Dedifferentiated amniotic fluid mesenchymal stem cell (primary cell): ENCODE measurements around the gene KCNMB1.

Experiments
- DNase-seq: peaks from one replicate; pipeline ENCODE4 v3.0.0-alpha.2; 2016; ENCODE audit errors: extremely low spot score

The KCNMB1 gene

DNA sequence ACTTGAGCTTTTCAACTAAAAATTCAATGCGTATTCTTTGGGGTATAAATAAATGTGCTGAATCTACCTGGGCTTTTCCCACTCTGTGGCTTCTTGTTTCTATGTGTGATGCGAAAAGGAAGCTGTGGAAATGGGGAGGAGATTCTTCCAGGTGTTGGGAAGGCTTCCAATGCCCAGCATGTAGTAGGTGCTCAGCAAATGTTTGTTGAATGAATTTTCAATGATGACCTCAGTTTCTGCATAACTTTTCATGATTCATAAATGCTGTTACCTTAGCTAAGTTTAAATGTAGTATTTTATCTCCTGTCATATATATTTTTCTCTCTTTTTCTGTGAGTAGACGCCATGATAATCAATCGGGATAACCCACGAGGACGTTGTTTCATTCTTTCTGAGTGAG, 25.6 kb upstream of the KCNMB1 start:
- DNase-seq, result no peak

DNA sequence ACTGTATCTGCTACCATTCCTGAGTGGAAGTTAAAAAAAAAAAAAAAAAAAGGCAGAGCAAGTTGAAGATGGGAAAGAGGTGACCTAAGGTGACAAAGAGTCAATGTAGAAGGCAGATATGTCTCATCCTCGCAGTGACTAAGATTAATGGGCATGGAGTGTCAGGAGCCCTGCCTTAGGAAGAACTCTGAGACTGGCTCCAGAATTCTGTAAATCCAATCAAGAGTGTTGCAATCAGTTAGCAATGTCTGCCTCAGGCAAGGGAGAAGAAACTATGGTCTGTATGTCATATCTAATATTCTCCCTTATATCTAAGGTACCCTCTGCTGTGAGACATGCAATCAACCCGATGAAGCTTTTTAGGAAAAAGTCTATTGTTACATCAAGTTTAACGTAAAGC, 24.7 kb upstream of the KCNMB1 start:
- DNase-seq, result no peak

DNA sequence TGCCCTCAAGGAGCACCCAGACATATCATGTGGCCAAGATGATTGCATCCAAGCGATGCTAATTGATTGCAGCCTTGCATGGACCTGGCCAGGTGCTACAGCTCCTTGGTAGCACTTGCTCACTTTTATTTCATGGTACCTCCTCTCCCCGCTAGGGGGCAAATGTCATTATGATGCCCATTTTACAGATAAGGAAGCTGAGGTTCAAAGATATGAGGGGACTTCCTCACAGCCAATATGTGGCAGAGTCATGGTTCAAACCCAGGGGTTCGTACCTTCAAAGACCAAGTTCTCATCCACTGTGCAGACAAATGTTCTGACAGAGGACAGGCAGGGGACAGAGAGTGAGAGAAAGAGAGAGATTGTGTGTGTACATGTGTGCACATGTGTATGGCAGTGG, 21.9 kb upstream of the KCNMB1 start:
- DNase-seq, result no peak

DNA sequence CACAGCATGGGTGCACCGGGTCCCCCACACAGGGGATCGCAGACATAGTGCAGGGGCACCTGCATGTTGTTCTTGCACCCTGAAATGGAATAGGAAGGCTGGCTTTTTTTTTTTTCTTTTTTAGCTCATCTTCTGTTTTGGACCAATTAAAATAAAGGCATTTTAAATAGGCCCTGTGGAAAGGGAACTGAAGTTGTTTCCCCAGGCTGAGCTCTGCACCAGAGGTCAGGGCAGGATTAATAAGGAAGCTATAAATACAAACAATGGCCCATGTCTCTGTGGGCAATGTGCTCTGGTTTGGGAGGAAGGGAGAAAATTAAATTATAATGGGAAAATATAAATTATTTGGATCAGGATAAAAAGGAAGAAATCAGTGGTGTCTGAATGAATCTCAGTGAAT, 21.2 kb upstream of the KCNMB1 start:
- DNase-seq, result no peak

DNA sequence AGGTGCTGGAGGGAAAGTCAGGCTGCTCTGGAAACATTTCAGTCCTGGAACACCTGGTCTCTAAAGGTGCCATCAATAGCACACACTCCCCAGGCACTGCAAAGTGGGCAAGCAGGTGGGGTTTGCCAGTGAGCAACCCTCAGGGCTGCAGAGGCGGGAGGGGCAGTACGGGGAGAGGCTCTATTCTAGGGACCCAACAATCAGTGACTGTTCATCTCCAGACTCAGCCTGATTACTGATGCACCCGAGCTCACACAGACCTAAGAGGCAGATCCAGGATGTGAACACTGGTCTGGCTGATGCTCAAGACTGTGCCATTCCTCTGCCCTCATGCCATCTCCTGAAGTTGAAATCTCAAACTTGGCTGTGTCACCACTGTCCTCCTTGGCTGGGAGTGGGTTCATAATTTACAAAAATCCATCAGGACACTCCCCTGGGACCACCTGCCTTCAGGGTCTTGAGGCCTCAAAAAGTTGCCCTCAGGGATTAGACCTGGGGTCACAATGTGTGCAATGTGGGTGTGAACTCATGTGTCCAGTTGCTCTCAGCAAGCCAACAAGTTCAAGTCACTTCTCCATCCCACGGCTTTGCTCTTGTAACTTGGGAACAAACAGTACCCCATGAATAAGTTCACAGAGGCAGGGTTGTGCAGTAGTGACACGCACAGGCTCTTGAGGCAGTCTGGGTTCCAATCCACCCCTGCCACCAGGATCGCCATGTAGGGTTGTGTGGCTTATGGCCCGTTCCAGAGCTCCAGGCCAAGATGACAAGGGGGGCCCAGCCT, 19.9 kb upstream of the KCNMB1 start:
- DNase-seq, result no peak

DNA sequence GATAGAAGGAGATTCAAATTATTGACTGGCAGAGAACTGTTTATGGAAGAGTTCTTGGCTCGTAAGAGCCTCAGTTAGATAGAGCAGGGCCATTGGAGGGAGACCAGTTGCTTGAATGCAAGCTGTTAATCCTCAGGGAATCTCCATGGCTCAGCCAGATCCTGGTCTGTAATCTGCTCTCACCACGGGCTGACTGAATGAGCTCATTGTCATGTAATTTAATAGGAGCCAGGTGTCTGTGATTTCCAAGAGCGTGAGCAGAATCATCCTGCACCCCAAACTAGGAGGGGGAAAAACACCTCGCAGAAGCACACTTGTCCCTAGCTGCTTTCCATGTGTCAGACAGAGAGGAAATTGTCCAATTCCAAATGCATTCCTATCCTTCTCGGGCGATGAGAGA, 19.1 kb upstream of the KCNMB1 start:
- no peak for DNase-seq

DNA sequence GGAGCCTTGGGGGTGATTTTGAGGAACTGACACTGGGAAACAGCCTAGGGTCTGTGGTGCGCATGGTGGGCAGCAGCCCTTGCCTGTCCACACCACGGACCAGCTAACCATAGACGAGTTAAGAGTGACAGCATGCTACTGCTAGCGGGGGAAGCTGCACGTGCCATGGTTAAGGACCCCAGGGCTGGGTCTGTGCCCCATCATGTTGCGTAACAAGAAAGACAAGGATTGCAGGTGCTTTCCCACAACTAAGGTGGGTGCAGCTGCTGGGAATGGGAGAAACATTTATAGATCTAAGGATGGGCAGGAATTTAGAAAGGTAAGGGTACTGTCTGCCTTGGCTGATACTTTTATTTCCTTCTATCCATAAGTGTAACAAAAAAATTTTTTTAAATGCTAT, 17.9 kb upstream of the KCNMB1 start:
- DNase-seq, result no peak

DNA sequence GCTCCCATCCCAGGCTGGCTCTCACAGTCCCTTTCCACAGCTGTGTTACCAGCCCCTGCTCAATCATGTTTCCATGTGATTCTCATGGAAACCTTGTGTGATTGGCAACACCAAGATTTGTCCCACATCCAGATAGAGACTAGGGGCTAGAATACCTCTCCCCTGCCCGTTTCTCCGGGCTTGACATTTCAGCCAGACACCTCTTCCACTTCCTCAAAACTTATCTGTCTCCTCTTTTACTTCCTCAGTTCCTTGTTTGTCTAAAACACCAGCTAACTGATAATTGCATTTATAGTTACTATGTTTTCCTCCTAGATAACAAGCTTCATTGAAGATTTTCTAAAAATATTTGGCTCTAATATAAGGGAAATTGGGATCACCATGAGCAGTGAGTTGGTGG, 16.6 kb upstream of the KCNMB1 start:
- DNase-seq, result no peak

DNA sequence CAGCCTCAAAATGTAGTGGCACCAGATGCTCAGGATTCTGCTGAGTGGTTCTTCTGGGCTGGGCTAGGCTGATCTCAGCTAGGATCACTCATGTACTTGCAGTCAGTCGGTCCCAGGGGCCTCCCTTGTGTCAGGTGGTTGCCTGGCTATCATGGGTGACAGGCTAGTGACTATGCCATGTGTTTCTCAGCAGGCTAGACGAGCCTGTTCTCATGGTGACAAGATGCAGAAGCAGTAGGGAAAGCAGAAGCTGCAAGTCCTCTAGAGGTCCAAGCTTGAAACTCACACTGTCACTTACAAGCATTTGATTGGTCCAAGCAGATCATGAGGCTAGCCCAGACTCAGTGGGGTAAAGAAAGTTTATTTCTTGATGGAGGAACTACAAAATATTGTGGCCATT, 15.2 kb upstream of the KCNMB1 start:
- DNase-seq, result no peak

DNA sequence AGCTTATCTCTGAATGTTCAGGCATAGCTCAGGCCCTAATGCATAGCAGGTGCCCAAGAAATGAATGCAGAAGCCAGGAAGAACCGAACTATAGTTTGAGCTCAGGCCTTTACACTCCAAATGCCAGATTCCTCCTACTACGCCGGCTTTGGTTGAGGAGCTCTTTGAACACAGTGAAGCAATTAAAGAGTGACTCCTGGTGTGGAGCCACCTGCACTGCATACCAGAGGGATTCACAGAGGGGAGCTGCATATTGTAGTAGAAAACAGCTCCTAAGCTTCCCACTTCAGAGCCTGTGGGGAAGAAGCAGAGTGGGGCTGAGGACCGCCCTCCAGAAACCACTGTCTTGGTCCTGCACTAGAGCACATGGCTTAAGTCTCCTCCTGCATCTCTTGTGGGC, 14.5 kb upstream of the KCNMB1 start:
- no peak for DNase-seq

DNA sequence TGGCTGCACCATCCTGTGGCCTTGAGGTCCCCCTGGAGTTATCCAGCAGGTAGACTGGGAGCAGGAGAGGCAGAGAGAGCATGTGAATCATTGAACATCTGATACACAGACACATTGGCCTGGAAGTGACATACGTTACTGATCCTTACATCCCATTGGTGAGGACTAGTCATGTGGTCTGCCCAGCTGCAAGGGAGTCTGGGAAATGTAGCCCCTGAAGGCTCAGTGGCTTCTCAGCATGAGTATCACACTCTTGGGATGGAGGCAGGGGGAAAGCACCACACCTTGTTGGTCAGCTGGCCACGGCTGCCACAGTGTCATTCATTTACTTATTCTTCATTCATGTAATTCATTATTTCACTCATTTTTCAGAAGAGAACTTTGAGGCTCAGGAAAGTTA, 13.3 kb upstream of the KCNMB1 start:
- DNase-seq, result no peak

DNA sequence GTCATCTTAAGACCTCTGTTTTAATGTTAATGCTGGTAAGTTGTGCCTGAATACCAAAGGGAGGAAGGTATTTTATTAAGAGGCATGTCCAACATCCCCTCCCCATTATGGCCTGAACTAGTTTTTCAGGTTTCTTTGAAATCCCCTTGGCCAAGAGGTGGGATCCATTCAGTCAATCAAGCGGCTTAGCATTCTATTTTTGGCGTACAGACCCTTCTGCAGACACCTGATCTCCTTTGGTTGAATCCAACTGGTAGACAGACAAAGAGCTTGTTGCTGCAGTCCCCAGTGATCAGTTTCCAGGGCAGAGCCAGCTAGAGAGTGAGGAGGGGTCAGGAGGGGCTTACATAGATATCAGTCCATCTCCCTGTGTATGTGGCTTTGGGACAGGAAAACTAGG, 7.9 kb upstream of the KCNMB1 start:
- DNase-seq, result no peak

DNA sequence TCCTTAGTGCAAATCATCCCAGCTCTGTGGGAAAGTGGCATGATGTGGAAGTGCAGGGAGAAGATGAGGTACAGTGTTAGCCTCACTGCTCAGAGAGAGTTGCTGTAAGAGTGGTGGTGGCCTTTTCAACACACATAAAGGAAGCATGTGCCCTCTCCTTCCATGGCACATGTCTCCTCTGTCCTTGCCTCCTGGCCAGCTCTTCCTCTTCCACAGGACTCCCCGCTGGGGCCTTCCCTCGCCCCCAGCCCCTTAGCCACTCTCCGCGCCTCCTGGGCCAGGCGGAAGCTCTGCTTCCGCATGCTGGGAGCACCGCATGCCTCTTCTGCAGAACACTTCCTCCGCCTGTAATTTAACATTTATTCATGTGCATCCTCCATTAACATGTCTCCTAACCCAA, 4.8 kb upstream of the KCNMB1 start:
- no peak for DNase-seq

DNA sequence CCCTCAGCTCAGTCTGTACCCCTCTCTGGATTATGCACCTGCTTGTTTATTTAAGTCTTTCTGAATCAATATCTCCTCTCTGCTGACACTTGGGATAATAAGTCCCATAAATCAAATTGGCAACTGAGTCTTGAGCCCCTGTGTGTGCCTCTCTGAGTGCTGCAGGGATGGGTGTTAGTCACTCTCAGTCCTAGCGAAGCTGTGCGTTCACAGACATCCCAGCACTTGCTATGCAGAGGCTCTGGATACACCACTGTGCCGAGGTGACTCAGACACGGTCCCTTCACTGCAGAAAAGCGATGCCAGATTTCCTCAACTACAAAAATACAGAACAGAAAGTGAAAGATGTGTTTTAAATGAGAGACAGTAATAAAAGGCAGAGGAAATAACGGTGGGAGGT, 4.1 kb upstream of the KCNMB1 start:
- no peak for DNase-seq

DNA sequence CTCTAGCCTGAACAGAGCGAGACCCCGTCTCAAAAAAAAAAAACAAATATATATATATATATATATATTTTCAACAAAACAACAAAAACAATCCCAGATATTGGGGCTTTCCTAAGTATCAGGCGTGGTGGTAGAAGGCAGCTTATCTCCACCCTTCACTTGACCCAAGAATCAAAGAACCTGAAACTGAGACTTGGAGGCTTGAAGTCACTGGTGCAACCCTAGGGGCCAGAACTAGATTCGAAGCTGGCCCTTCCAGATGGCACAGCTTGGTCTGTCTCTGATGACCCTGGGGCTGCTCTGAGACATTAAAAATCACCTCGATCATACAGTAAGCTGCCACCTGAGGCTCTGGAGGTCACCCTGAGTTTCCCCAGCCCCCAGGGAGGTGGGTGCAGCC, 1.3 kb upstream of the KCNMB1 start:
- DNase-seq, result no peak

DNA sequence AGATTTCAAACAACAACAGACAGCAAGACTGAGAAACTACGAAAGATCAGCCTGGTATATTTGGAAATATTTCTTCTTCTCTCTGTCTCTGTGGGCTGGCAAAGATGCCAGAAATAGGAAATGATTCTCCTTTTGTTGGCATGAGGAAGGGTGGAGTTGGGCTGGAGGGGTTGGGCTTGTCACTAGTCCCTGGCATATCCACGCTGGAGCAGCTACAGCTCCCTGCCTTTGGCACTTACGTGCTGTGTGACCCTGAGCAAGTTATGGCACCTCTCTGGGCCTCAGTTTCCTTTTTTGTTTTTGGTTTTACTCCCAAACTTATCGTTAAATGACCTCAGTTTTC, 354 bp upstream of the KCNMB1 start:
- DNase-seq, result no peak

DNA sequence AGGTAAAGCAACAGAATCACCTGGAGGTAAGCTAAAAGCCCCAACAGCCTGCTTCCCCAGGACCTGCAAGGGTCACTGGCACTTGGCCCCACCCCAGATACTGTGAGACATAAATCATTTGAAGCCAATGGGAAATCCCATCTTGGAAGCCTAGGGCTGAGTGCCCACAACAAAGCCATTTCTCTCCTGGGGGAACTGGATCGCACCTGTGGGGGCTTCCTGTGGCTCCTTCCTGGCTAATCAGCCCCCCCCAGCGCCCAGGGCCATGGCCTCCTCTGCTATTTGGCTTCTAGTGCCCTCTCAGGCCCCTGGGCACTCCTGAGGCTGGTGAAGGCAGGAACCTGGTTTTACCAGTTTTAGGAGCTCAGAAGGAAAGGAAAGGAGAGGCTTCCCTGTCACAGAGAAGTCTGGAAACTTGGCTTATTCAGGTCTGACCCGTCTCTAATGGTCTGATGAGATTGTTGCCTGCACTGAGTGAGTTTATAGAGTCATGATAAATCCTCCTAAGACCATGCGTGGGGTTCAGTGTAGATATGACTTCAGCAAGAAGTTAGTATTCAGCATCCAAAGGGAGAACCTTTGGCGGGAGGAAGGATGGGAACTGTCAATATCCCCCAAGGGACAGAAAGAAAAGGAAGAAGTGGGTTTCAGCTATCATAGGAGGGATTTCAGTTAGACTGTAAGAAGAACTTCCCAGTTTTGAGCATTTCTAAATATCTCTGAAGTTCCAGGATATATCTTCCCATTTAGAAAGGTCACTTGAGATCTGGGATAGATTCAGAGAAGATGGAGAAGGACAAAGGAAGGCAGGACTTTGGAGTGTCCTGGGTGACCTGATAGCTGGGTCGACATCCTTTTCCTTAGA, 1.2 kb downstream of the KCNMB1 start:
- no peak for DNase-seq

DNA sequence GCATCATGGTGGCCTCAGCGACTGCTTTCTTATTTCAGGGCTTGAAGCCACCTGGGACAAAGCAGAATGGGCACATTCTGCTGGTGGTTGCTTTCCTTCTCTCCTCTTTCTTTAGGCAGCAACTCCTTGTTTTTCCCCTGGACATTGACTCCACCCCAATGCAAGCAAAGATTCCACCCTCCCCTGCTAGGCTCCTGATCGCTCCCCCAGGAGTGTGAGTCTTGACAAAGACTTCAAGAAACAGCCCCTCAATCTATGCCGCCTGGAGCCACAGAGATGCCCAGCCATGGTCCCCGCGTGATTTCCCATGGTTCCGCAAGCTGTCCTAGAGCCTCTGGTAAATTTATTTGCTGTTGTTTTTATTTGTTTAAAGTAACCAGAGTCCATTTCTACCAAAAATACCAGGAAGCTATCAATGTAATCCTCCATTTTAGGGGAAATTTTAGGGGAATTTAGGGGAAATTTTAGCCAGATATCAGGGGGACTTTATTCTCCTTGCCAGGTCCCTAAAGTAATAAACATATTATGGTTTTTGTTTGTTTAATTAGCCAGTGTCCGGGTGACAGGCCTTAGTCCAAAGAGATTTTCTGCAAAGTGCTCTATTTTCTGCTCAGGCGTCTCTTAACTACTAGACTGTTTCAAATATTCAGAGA, 2.3 kb downstream of the KCNMB1 start:
- DNase-seq, result no peak

DNA sequence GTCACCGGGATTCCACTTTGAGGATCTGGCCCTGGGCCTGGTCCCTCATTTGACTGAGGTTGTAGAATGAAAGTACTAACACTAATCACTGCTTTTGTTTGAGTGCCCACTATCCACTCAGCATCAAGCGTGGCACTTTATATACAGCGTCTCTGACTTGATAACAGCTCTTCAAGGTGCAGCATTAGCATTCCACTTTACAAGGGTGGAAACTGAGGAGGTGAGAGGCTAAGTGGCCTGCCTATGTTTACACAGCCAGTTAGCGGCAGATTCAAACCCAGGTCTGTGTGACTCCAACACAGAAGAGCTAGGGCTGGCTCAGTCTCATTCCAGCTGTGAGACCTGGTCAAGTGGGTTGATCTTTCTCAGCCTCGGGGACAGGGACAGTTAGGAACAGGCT, 5.9 kb downstream of the KCNMB1 start:
- DNase-seq, result no peak

DNA sequence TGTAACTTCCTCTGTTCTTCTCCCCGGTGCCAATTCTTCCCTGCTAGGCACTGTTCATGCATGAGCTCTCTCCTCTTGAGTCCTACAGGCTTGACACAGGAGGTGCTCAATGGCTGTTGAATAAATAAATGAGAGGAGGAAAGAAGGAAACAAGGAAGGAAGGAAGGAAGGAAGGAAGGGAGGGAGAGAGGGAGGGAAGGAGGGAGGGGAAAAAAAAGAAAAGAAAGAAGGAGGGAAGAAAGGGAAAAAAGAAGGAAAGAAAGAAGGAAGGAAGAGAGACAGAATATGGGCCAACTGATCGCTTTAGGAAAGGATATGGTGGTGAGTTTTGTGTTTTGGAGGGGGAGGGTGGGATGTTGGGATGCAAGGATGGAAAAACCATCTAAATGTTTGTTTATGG, 6.4 kb downstream of the KCNMB1 start:
- DNase-seq, result no peak

DNA sequence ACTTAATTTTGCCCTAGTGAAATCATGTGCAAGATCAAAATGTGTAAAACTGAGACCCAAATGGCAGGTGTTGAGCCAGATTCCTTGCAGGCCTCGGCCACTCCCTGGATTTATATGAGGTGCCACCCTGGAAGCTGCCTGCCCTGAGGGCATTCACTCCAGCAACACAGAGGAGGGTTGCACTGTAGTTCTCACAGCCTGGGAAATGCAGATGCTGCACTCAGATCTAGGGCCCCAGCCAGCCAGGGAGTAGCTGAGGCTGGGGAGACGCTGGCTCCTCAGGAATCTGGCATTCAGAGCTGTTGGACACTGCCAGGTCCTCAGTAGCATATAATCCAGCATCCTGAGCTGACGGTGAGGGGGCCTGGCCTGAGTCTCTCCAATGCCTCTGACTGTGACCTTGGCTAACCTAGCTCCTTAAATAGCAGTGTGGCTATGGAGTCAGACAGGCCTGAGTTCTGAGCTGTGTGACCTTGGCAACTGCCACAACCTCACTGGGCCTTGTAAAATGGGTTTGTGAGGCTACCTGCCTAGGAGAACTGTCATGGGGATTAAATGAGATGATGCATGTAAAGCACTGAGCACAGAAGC, 8.7 kb downstream of the KCNMB1 start:
- no peak for DNase-seq

DNA sequence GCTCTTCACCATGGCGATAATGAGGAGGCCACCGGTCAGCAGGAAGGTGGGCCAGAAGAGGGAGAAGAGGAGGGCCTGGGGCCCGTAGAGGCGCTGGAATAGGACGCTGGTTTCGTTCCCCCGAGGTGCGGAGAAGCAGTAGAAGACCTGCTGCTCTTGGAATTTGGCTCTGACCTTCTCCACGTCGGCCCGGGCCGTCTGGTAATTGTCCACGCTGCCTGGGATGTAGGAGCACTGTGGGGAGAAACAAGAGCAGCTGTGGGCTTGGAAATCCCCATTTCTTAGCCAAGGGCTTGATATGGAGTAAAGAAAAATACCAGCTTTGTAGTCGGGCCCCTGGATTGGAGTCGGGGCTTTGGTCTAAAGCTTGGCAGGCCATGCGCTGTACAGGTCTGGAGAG, 10.4 kb downstream of the KCNMB1 start:
- no peak for DNase-seq

DNA sequence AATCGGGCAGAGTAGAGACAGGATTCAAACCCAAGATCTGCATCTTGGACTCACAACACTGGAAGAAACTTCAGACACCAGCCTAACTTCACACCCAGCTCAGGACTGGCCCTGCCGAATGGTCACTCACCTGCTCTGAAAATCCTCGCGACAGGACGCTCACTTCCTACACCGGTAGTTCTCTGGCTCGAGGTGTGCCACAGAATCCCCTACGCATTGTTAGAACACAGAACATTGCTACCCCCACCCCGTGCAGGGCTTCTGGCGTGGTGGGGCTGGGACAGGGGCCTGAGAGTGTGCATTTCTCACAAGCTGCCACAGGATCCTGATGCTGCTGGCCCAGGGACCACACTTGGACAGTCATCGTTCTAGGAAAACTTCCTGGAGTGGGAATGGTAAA, 12.1 kb downstream of the KCNMB1 start:
- DNase-seq, result no peak
